HS-27A (cell line): ENCODE measurements around the gene CD163L1.
"Not testable (repeated sequence)": the region's sequence is repeated elsewhere in the genome, so short reads cannot be mapped to it uniquely, and the experiment has no call there.

ENCODE experiments used
- DNase-seq: peaks from one replicate; pipeline ENCODE4 v3.0.0-alpha.2; 2012; ENCODE audit warnings: low read depth, missing footprints

Gene CD163L1

DNA sequence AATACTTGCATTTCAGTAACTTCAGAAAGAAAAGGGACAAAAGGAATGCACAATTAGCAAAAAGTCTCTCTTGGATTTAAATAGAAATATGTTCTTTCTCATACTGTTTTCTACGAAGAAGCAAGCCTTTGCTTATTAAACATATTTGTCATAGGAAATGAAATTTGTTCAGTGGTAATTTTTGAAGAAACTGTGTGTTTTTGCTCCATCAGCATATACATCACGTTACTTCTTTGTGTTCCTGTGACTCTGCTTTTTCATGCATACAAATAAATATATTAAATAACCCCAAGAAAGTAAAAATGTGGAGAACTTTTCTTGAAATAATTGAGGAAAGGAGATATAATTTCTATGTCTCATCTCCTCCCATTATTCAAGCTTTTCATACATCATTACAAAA lies 39.7 kb downstream of the CD163L1 start:
- DNase-seq: no peak

DNA sequence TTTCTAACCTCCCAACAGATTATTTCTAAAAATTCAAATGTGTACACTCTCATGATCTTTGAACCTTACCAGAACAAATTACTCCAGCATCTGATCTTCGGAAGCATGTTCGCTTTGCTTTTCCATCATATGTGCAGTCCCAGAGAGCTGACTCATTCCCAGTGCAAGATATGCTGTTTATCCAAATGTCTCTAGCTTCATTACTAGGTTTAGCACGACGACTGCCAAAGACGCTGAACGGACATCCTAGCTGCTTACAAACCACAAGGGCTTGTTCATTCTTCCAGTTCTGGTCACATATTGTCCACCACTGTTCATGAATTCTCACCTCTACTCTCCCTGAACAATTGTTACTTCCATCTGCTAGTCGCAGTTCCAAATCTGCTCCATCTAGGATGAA lies 40.5 kb downstream of the CD163L1 start:
- DNase-seq: no peak

DNA sequence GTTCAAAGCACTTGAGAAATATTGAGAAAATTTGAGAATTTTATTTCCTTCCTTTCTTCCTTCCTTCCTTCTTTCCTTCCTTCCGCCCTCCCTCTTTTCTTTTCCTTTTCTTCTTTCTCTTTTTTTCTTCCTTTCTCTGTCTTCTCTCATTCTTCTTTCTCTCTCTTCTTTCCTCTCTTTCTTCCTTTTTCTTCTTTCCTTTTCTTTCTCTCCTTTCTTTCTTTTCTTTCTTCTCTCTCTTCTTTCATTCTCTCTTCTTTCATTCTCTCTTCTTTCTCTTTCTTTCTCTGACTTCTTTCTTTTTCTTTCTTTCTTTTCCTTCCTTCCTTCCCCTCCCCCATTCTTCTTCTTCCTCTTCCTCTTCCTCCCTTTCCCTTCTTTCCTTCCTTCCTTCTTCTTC lies 44.9 kb downstream of the CD163L1 start:
- DNase-seq: no peak

DNA sequence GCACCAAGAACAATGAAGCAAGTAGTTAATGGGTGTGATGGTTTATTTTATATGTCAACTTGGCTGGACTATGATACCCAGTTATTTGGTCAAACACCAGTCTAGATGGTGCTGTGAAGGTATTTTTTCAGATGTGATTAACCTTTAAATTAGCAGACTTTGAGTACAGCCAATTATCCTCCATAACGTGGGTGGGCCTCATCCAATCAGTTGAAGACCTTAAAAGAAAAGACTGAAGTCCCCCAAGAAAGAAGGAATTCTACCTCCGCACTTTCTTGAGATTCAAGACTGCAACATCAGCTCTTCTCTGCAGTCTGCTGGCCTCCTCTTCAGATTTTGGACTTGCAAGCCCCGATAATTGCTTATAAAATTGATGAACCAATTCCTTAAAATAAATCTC lies 47.5 kb downstream of the CD163L1 start:
- no peak for DNase-seq

DNA sequence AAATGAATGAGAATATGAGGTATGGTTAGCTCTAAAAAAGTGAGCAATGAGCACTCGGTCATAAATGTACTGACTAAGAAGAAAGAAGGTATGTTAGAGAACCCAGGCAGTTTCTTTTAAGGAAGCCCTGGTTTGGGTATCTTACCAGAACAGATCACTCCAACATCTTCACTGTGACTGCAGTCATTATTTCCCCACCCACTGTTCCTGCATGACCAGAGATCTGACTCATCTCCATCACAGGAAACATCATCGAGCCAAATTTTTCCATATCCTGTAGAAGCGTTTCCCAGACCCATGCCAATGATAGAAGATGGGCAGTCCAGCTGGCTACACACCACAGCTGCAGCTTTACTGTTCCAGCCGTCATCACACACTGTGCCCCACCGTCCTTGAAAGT lies 48.0 kb downstream of the CD163L1 start:
- DNase-seq: peak; percentile 4

DNA sequence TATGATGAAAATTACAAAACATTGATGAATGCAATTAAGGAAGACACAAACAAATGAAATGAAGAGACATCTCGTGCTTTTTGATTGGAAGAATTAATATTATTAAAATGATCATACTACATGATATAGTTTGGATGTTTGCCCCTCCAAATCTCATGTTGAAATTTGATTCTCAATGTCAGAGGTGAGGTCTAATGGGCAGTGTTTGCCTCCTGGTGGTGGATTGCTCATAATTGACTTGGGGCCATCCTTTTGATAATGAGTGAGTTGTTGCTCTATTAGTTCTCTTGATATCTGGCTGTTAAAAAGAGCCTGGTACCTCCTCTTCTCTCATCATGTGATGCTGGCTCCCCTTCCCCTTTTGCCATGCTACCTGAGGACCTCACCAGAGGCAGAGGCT lies 56.7 kb downstream of the CD163L1 start:
- no peak for DNase-seq

DNA sequence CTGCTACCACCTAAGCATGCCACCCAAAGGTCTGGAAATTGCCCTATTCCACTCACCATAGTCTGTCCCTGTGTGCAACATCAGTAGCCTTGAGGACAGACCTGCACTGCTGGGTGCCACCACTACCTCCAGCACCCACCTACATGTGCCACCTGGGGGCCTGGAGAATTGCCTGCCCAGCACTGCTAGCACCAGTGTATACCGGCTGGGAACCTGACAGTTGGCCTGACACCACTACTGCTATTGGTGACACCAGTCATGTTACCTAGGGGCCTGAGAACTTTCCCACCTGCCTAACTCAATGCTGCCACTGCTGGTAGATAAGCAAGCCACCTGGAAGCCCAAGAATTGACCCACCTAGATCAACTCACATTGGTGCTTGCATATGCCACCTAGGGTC lies 60.8 kb downstream of the CD163L1 start:
- no peak for DNase-seq

DNA sequence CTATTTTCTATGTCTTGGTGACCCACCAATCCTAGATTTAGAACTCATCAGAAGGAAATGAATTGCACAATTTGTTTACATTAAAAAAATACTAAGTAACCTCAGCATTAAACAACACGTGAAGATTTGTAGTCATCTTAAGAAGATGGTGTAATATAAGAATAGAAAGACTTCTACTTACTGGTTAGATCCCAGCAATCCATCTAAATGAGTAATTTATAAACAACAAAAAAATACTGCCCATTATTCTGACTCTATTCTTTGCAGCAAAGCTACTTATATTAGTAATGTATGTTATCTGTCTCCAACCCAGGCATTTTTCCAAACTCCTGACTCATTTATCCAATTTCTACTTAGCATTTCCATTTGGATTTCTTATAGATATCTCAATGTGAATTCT lies 67.8 kb downstream of the CD163L1 start:
- peak; percentile 12 for DNase-seq

DNA sequence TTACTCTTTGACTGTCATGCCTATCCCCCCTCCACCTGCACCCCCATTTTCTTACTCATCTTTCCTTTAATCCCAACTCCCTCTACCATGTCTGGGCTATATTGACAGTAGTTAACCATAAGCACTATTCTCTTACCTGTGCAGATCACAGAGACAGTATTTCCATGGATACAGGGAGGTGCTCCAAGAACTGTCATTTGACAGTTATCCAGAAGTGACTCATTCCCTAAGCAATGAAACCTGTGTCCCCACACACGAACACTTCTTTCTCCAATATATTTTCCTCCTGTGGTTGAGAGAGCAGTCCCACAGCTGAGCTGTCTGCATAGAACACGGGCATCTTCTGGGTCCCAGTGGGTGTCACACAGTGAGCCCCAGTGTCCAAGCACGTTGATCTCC lies 68.8 kb downstream of the CD163L1 start:
- DNase-seq: no peak

DNA sequence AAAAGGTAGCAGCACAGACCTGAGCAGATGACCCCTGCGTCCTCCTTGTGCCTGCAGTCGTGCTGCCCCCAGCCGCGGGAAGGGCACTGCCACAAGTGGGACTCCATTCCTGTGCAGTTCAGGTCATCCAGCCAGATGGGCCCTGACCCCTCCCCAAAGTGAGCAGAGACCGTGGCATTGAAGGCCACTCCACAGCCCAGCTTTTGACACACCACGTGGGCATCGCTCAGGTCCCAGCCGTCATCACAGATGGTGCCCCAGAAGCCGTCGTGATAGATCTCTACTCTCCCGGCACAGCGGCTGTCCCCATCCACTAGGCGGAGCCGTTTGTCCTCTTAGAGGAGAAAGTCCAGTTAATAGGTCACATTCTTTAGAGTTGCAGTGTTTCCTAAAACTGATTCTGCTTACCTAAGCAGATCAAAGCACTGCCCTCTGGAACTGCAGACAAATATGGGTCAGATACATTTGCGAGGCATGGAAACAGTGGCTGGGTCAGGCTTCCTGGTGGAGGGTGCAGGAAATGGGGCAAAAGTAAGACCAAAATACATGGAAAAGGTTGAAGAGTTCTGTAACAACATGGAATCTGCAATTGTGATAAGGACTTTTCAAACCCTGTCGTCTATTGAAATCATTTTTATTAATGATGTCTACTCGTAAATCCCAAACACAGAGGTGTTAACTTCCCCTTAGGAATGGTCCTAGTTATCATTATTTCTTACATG lies 69.4 kb downstream of the CD163L1 start:
- DNase-seq: no peak

DNA sequence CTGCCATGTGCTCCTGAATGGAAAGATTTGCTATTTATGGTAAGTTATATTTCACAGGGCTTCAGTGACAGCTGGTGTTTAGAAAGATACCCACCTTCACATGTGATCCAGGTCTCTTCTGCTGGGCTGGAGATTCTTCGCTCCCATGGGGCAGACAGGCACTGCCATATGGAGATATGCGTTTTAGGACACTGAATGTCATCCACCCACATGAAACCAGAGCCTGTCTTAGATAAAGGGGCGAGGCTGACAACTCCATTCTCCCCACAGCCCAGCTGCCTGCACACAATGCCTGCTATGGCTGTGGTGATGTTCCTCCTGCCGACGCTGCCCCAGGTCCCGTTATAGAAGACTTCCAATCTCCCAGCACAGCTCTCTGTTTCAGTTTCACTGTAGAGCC lies 70.7 kb downstream of the CD163L1 start:
- no peak for DNase-seq

DNA sequence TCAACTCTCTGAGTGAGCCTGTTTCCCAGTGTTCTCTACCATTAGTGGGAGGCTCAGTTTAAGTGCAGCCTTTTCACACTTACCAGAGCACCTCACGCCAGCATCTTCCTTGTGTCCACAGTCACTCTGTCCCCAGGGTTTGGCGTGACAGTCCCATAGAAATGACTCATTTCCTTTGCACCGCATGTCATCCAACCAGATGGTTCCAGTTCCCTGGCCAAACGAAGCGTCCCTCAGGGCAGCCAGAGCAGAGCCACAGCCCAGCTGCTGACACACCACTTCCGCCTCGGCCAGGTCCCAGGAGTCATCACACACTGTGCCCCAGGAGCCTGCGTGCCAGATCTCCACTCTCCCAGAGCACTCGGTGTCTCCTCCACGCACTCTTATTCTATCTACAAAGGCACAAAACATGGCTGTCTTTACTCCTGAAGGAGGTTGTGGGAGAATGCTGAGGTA lies 74.7 kb downstream of the CD163L1 start:
- no peak for DNase-seq

DNA sequence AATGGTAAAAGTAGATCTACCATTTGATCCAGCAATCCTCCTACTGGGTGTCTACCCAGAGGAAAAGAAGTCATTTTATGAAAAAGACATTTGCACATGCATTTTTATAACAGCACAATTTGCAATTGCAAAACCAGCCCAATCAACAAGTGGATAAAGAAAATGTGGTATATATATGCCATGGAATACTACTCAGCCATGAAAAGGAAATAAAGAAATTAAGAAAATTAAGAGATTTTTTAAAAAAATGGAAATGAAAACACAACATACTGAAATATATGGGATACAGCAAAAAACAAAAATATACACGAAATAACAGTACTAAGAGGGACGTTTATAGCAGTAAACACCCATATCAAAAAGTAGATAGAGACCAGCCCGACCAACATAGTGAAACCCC lies 81.2 kb downstream of the CD163L1 start:
- DNase-seq: no peak

DNA sequence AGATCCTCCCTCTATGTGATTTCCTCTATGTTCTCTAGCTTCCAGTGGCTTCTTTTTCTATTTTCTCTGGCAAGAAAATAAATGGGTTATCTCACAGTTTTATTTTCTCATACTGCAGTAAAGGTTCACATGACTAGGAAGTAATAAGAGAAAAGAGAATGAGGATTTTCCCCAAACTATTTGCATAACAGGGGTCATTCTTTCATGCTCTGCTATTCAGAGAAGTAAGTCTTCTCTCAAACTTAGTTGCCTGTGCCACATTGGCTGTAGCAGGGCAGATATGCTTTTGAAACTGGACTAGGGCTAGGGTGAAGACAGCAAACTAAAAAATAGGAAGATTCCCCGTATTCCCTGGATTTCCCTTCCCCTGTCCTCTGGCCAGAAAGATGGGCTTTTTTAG lies 82.7 kb downstream of the CD163L1 start:
- DNase-seq: no peak

DNA sequence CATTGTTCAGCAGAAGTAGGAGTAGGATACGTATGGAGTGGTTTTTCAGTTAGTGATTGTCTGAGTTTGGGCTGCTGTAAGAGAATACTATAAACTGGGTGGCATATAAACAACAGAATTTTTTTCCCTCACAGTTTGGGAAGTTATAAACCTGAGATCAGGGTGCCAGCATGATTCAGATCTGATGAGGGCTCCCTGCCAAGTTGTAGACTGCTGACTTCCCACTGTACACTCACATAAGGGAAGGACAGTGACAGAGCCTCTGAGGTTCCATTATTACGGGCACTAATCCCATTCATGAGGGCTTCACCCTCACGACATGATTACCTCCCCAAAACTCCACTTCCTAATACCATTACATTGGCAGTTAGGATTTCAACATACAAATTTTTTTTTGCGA lies 89.4 kb downstream of the CD163L1 start:
- no peak for DNase-seq

DNA sequence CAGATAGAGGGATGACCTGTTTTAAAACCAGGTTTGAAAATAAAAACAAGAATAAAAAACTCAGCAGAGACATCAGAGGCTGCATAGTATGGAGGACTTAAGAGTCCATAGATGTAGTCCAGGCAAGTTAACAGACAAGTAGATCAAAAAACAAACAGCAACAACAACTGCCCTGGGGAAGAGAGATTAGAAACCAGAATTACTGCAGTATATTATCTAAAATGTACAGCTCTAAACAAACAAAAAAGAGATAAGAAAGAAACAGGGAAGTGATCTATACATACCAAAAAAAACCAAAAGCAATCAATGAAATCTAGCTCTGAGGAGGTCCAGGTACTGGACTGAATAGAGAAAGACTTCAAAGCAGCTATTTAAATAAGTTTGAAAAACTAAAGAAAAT lies 91.3 kb downstream of the CD163L1 start:
- DNase-seq: no peak

DNA sequence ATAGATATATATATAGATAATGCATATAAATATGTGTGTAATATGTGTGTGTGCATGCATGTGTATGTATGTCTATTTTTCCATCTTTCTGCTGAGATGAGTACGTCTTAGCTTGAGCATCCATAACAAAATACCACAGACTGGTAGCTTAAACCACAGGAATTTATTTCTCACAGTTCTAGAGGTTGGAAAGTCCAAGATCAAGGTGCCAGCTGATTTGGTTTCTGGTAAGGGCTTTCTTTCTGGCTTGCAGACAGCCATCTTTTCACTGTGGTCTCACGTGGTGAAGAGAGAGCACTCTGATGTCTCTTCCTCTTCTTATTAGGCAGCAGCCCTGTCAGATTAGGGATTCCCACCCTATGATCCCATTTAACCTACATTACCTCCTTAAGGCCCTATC lies 92.8 kb downstream of the CD163L1 start:
- DNase-seq: no peak

DNA sequence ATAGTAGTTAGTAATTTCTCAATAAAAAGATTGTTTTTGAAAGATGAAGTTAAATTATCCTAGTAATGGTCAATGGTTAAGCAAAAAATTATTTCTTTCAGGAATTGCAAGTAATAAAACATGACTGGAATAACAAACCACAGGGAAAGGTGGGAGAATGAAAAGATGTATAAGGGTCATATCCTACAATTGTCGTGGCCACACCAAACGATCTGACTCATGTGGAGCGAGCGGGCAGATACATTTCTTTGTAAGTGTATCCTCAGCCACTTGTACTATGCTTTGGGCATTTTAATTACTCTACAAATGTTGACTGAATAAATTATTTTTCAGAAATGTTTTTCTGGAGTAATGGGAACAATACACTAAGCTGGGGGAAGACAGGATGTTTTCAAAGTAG lies 94.5 kb downstream of the CD163L1 start:
- no peak for DNase-seq

DNA sequence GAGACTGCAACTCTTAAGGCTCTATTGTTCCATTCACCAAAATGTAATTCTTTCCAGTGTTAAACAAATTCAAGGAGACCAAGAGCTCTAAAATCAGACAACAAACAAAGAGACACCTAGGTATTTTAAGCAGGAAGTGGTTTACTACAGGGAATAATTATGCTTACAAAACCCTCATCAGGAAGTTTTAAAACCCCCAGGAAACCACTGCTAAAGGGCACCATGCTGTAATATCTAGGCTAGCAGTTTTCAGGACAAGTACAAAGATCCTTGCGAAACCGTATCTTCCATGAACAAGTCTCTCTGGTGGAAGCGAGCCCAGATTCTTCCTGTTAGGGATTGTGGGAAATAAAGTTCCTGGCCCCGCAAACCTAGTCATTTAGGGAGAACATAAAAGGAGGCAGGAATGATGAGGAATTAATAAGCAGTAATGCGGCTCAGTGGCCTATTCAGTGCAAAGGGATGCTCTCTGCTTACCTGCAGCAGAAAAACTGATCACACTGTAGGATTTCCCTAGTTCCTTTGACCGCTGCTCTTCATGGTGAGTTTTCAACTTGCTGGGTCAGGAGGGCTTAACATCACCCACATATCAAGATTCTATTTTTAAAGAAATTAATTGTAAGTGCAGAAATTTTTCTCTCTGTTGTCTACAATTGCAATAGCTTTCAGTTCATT lies 97.3 kb downstream of the CD163L1 start:
- DNase-seq: no peak

DNA sequence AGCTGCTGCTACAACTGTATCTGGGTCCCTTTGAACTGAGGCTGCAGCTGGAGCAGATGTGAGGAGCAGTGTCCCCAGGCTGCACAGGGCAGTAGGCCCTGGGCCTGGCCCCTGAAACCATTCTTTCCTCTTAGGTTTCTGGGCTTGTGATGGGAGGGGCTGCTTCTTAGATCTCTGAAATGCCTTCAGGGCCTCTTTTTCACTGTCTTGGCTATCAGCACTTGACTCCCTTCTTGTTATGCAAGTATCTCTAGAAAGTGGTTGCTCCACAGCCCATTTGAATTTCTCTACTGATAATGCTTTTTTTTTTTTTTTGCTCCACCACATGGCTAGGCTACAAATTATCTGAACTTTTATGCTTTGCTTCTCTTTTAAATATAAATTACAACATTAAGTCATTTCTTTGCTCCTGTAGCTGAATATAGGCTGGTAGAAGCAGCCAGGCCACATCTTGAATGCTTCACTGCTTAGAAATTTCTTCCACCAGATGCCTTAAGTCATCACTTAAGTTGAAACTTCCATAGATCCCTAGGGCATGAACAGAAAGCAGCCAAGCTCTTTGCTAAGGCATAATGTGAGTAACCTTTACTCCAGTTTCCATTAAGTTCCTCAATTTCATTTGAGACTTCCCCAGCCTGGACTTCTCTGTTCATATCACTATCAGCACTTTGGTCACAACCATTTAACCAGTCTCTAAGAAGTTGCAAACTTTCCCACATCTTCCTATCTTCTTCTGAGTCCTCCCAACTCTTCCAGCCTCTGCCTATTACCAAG lies 98.9 kb downstream of the CD163L1 start:
- DNase-seq: no peak

DNA sequence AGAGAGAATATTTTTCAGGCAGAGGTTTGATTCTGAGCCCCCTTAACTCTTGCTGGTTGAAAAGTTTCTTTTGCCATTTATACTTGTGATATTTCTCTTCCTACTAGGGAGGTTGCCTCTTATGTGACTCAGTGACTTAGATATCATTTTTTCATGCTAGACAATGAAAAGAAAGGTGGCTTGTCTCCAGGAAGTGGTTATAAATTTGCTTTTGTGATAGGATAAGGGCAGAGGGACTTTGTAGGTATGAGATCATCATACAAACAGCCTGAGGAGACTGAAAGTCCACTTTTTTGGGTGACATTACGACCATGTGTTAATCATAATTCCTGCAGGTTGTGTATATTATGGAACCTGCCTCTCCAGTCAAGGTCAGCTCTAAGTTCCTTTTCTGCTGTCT lies 104.3 kb downstream of the CD163L1 start:
- DNase-seq: no peak

DNA sequence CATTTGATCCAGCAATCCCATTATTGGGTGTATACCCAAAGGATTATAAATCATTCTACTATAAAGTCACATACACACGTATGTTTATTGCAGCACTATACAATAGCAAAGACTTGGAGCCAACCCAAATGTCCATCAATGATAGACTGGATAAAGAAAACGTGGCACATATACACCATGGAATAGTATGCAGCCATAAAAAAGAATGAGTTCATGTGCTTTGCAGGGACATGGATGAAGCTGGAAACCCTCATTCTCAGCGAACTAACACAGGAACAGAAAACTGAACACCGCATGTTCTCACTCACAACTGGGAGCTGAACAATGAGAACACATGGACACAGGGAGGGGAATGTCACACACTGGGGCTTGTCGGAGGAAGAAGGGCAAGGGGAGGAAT lies 106.2 kb downstream of the CD163L1 start:
- not testable (repeated sequence) for DNase-seq

DNA sequence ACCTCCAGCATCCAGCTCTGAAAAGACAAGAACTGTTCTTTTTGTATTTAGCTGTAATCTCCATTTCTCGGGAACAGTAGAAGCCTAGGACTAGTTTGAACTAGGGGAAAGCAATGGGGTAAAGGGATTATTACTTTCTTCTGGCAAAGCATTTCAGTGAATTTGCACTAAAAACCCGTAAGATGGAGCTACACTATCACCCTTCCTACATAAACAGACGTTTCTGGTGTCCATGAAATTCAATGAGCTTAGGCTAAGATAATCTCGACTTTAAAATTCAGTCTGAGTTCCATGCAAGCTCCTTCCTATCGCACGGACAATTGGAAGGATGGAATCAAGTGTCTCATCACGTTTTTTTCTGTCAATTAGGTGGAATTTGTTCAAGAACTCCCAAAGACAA lies 116.0 kb downstream of the CD163L1 start:
- DNase-seq: no peak
